Hematopoietic multipotent progenitor cell (in vitro differentiated cells): ENCODE measurements around the gene TCEANC2. TPM values are rescaled to one million over a fixed set of nuclear protein-coding genes. Genes with fewer than 3 reads are reported as not detected.
"Not testable (repeated sequence)": the region's sequence is repeated elsewhere in the genome, so short reads cannot be mapped to it uniquely, and the experiment has no call there.

Experiments used
- DNase-seq, 3 donors: peaks; one replicate each; pipeline ENCODE4 v3.0.0-alpha.2; 2011 to 2015; ENCODE audit warnings: low read depth in 2 of 3, low spot score in 2 of 3
- total RNA-seq: library from RNA; depleted of rRNA; stranded (reverse); fragments of >200 nt; gene quantifications from one replicate; pipeline ENCODE4 v1.2.3, GENCODE V29; 2012

TCEANC2 gene
- 7.5 TPM for total RNA-seq

GRCh38 chr1:54052934-54053744 lies at the start of gene TCEANC2, which contains the start of gene TMEM59:
Gene TCEANC2 (plus strand): TSS chr1:54053608. CDS start chr1:54054423, 815 bp downstream.
Gene TMEM59 (minus strand): TSS chr1:54053204. CDS start chr1:54053188, 16 bp downstream.
- DNase-seq = peak; percentile 91 to 100 (median 100)

- DNase-seq = not testable (repeated sequence)
Measured at GRCh38 chr1:54003750-54004480, 49.5 kb upstream of the TCEANC2 start.

GRCh38 chr1:54004481-54005049 lies 48.8 kb upstream of the TCEANC2 start:
- DNase-seq = no peak

GRCh38 chr1:54006508-54006907 lies 46.9 kb upstream of the TCEANC2 start:
- DNase-seq = no peak

DNA sequence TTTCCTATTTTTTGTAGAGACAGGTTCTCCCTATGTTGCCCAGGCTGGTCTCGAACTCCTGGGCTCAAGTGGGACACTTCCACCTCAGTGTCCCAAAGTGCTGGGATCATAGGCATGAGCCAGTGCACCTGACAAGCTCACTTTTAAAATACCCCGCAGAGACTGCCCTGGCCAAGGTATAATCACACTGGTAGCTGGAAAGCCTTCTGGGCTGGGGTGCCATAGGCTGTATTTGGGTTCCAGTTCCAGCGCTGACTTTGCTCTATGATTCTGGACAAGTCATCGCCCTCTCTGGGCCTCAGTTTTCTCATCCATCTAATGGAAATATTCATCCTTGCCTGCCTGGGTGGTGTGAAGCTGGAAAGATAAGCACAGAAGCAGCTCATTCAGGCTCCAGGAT lies 45.8 kb upstream of the TCEANC2 start:
- DNase-seq = no peak

- DNase-seq = no peak
Measured at GRCh38 chr1:54008876-54009275, 44.5 kb upstream of the TCEANC2 start.

- no peak for DNase-seq
Measured at GRCh38 chr1:54009406-54009805, 44.0 kb upstream of the TCEANC2 start.

DNA sequence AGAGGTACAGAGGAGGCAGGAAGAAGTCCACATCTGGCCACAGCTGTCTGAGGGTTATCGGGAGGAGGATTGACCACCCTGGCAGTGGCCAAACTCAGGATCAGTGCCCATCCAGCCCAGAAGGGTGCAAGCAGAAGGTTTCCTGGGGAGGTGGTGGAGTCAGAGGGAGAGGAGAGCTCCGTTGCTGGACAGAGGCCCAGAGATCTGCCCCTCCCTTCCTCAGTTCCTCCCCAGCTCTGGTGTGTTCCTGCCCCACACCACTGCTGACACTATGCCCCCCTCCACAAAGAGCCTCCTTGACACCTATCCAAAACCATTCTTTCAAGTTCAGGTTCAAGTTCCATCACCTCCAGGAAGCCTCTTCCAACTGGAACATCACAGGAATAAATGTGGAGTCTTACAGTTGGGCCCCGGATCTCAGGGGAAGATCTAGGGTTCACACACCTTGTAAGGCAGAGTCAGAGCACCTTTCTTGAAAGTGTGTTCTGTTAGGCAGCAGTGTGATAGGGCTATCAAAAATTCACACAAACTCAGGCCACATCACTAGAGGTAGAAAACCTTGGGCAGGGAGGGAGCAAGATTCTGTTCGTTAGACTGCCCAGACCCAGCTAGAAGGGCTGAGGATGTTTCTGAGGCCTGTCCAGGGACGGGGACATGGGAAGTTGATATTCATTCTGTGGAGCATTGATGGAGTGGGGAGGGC lies 42.8 kb upstream of the TCEANC2 start:
- DNase-seq = no peak

DNA sequence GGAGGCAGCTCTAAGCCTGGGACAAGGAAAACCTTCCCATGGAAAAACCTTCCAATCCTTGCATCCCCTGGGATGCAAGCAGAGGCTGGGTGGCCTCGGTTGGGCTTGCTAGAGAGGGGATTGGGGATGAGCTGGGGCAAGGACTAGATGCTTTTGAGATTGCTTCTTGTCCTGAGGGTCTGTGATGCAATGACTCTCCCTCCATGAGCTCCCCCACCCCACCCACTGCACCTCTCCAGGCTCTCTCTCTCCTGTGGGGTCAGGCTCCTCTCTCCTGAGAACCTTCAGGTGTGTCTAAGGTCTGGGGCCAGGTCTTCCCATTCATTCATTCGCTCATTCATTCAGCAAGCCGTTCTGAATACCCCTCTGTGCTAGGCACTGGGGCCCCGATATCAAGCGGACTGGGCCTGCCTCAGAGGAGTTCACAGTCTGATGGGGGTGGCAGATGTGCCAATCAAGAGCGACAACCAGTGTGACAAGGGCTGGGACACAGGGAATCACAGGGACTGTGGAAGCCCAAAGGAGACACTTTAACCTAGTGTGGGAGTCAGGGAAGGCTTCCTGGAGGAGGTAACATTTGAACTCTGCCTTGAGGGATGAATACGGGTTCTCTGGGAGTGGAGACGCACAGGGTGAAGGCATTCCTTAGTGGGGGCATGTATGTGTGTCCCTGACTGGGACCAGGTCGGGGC lies 41.9 kb upstream of the TCEANC2 start:
- no peak for DNase-seq

DNA sequence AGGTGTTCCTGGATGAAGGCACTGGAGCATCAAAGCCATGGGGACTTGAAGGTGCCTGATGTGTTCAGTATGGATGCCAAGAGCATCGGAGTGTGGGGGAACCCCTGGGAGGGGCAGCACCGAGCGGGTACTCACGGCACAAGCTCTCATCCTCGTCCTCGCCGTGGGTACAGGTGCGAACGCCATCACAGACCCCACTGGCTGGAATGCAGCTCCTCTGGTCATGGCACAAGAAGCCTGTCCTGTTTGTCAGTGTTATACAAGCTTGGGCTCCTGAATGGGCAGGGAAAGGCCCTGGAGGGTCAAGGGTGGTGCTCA lies 41.4 kb upstream of the TCEANC2 start:
- no peak for DNase-seq

- no peak for DNase-seq
Measured at GRCh38 chr1:54012863-54013262, 40.5 kb upstream of the TCEANC2 start.

GRCh38 chr1:54013393-54014008 lies 39.9 kb upstream of the TCEANC2 start:
- no peak for DNase-seq

DNA sequence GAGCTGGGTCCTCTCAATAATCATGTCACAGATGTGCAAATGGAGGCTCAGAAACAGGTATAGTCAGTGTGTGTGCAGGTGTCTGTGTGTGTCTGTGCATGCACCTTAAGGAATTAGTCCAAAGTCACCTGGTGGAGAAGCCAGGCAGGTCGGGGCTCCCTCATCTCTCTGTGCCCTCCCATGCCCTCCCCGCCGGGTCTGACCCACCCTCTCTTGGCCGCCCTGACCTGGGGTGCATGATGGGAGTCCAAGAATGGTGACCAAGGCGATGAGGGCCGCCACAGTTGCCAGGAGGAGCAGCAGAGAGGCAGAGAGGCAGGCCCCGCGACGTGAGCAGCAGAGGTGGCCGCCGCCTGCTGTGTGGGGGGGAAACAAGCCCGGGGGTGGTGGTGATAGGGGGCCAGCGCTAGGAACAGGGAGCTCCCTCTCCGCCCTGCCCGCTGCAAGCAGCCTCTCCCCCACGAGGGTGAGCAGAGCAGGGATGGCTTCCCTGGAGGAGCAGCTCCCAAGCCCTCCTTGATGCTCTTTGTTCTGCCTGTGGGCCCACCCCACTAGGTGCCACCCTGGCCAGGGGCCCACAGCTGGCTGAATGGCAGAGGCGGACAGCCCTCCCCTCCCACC lies 39.3 kb upstream of the TCEANC2 start:
- no peak for DNase-seq

- no peak for DNase-seq
Measured at GRCh38 chr1:54016343-54017282, 36.8 kb upstream of the TCEANC2 start.

DNA sequence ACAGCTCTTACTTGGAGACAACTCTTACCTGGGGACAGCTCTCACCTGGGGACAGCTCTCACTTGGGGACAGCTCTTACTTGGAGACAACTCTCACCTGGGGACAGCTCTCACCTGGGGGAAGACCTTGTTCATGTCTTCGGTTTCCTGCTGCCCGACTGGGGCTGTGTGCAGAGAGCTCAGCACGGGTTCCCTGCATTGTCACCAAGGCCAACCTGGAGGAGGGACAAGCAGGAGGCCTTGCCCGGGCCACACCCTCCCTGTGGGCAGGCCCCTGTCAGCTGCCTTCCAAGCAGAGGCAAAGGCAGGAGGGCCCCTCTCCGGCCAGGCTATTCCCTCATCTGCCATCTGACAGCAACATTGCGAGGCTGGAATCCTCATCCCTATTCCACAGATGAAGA lies 35.4 kb upstream of the TCEANC2 start, which contains the start of gene LDLRAD1:
Gene LDLRAD1 (minus strand): TSS at position 208 of the 400 bp plus-strand sequence. CDS start 74 bp downstream, at position 134.
- no peak for DNase-seq

DNA sequence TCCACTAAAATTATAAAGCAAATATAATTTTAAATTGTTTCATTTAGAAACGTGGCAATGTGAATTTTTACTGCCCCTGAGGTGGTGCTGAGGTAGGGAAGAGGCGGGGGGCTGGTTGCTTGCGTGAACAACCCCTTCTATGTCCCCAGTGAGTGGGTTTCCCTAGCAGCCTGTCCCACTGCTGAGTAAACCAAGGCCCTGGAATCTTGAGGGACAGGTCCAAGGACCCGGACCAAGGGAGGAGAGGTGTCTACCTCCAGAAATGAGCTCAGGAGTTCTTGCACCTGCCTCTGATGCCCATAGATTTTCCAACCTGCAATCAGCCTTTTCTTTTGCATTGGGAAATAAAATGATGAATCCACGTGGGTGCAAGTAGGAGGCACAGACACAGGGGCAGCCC lies 34.8 kb upstream of the TCEANC2 start:
- DNase-seq = no peak

- DNase-seq = not testable (repeated sequence)
Measured at GRCh38 chr1:54019562-54020176, 33.7 kb upstream of the TCEANC2 start.

- no peak for DNase-seq
Measured at GRCh38 chr1:54024358-54024757, 29.1 kb upstream of the TCEANC2 start.
